Natural killer cell treated with Interleukin-12 subunit alpha and Interleukin-12 subunit beta and Interleukin-15 and Interleukin-18, amount 100 ng/mL, for 72 hours (primary cell): ENCODE data around the gene HLA-DQA2. TPM values are rescaled to one million over a fixed set of nuclear protein-coding genes. Genes with fewer than 3 reads are reported as not detected.
"Not testable (repeated sequence)": the region's sequence is repeated elsewhere in the genome, so short reads cannot be mapped to it uniquely, and the experiment has no call there.

Experiments
- ATAC-seq, 2 donors: fragments of 150-1000 bp; cut with Tn5 transposase in 1 of 2; sonication (Bioruptor Pico), chemical (Tn5 transposase) in 1 of 2; 2 replicates each; pipeline ENCODE4 v1.10.0; 2021
- DNase-seq: peaks from one replicate; pipeline ENCODE4 v3.0.0; 2022; ENCODE audit warnings: low spot score
- H3K27ac Mint-ChIP-seq, 2 donors: 1 replicate in 1 of 2; 2 replicates in 1 of 2; pipeline ENCODE4 v1.8.0; 2022; ENCODE audit warnings: mixed read lengths in 2 of 2, mild to moderate bottlenecking in 1 of 2, moderate library complexity in 1 of 2
- H3K27me3 Mint-ChIP-seq, 2 donors: 1 replicate in 1 of 2; 2 replicates in 1 of 2; pipeline ENCODE4 v1.8.0; 2022; ENCODE audit warnings: mixed read lengths in 2 of 2
- H3K36me3 Mint-ChIP-seq: one replicate; pipeline ENCODE4 v1.8.0; 2022; ENCODE audit warnings: mixed read lengths
- H3K4me1 Mint-ChIP-seq, 2 donors: 1 replicate in 1 of 2; 2 replicates in 1 of 2; pipeline ENCODE4 v1.8.0; 2022; ENCODE audit warnings: low read depth in 2 of 2, mixed read lengths in 2 of 2, mild to moderate bottlenecking in 1 of 2
- H3K4me3 Mint-ChIP-seq: one replicate; pipeline ENCODE4 v1.8.0; 2022; ENCODE audit warnings: mixed read lengths
- H3K9me3 Mint-ChIP-seq: 2 replicates; pipeline ENCODE4 v1.8.0; 2022; ENCODE audit warnings: mixed read lengths
- total RNA-seq, 2 donors: library from RNA; stranded (reverse); gene quantifications; one replicate each; pipeline ENCODE4 v1.2.3, GENCODE V29; 2022

HLA-DQA2 gene
- 10 to 100 TPM in 1 of 2 donors, 1 to 10 TPM in 1; 1.2 to 10.9 TPM for total RNA-seq

GRCh38 chr6:32741031-32741960, at the start of gene HLA-DQA2:
TSS of gene HLA-DQA2 (plus strand) at chr6:32741391. CDS start at chr6:32741444, 53 bp downstream.
- Mint-ChIP-seq H3K36me3 (no peaks in the 10 kb centered on the region), H3K27me3 (peaks cover 10 to 22% of the 10 kb centered on the region in 2 donors), H3K4me1 (peaks cover 13 to 14% of the 10 kb centered on the region in 2 donors), H3K27ac (no peak within 1 kb of the TSS), H3K4me3 (no peak within 1 kb of the TSS), H3K9me3 (no peaks in the 10 kb centered on the region)
- DNase-seq (no peak), ATAC-seq (no peak)

GRCh38 chr6:32692019-32692418, 49.2 kb upstream of the HLA-DQA2 start:
- H3K27me3 Mint-ChIP-seq: peaks cover 0 to 29% of the 10 kb centered on the region in 2 donors
- no peak overlapping the region for H3K4me3 Mint-ChIP-seq
- peaks cover 16% of the 10 kb centered on the region for H3K36me3 Mint-ChIP-seq
- DNase-seq: peak; percentile 67
- no peaks in the 10 kb centered on the region for H3K9me3 Mint-ChIP-seq
- H3K27ac Mint-ChIP-seq: no peak overlapping the region
- peaks cover 5 to 20% of the 10 kb centered on the region in 2 donors for H3K4me1 Mint-ChIP-seq
- ATAC-seq: no peak

- DNase-seq (no peak), ATAC-seq (no peak)
- Mint-ChIP-seq H3K4me3 (no peak overlapping the region), H3K27ac (no peak overlapping the region), H3K36me3 (peaks cover 16% of the 10 kb centered on the region), H3K4me1 (no peaks in the 10 kb centered on the region), H3K9me3 (no peaks in the 10 kb centered on the region), H3K27me3 (peaks cover 22 to 49% of the 10 kb centered on the region in 2 donors)
These were observed 44.2 kb upstream of the HLA-DQA2 start for GRCh38 chr6:32697031-32697430.

GRCh38 chr6:32700391-32701040, 40.7 kb upstream of the HLA-DQA2 start:
- Mint-ChIP-seq H3K9me3 (no peaks in the 10 kb centered on the region), H3K27me3 (peaks cover 32 to 40% of the 10 kb centered on the region in 2 donors), H3K4me3 (no peak overlapping the region), H3K4me1 (peaks cover 0 to 5% of the 10 kb centered on the region in 2 donors), H3K27ac (no peak overlapping the region), H3K36me3 (no peaks in the 10 kb centered on the region)
- peak in 1 of 2 donors; percentile 61 for ATAC-seq
- DNase-seq: no peak

GRCh38 chr6:32703347-32703746, 37.8 kb upstream of the HLA-DQA2 start:
- Mint-ChIP-seq H3K4me1 (peaks cover 0 to 5% of the 10 kb centered on the region in 2 donors), H3K9me3 (no peaks in the 10 kb centered on the region), H3K27ac (no peak overlapping the region), H3K36me3 (no peaks in the 10 kb centered on the region), H3K4me3 (no peak overlapping the region), H3K27me3 (peaks cover 26 to 40% of the 10 kb centered on the region in 2 donors)
- no peak for DNase-seq
- no peak for ATAC-seq

- H3K4me3 Mint-ChIP-seq, DNase-seq, H3K36me3 Mint-ChIP-seq, H3K27ac Mint-ChIP-seq, H3K9me3 Mint-ChIP-seq, H3K4me1 Mint-ChIP-seq, ATAC-seq: not testable (repeated sequence)
- H3K27me3 Mint-ChIP-seq: peaks cover 19 to 34% of the 10 kb centered on the region in 2 donors
These were observed 36.0 kb upstream of the HLA-DQA2 start for GRCh38 chr6:32705164-32705563.

GRCh38 chr6:32709625-32710024, 31.6 kb upstream of the HLA-DQA2 start:
- DNase-seq (no peak), ATAC-seq (no peak)
- Mint-ChIP-seq H3K4me3 (no peak overlapping the region), H3K27ac (no peak overlapping the region), H3K9me3 (no peaks in the 10 kb centered on the region), H3K4me1 (peaks cover 0 to 5% of the 10 kb centered on the region in 2 donors), H3K27me3 (peaks cover 0 to 4% of the 10 kb centered on the region in 2 donors), H3K36me3 (no peaks in the 10 kb centered on the region)

GRCh38 chr6:32713241-32713640, 27.9 kb upstream of the HLA-DQA2 start:
- H3K36me3 Mint-ChIP-seq: no peaks in the 10 kb centered on the region
- ATAC-seq: no peak
- H3K9me3 Mint-ChIP-seq: no peaks in the 10 kb centered on the region
- H3K27ac Mint-ChIP-seq: no peak overlapping the region
- no peak for DNase-seq
- no peaks in the 10 kb centered on the region for H3K4me1 Mint-ChIP-seq
- peaks cover 0 to 7% of the 10 kb centered on the region in 2 donors for H3K27me3 Mint-ChIP-seq
- no peak overlapping the region for H3K4me3 Mint-ChIP-seq

GRCh38 chr6:32716396-32716795, 24.8 kb upstream of the HLA-DQA2 start:
- H3K36me3 Mint-ChIP-seq: no peaks in the 10 kb centered on the region
- H3K27ac Mint-ChIP-seq: no peak overlapping the region
- no peak for ATAC-seq
- H3K4me1 Mint-ChIP-seq: no peaks in the 10 kb centered on the region
- H3K4me3 Mint-ChIP-seq: no peak overlapping the region
- no peaks in the 10 kb centered on the region for H3K9me3 Mint-ChIP-seq
- DNase-seq: no peak
- peaks cover 19 to 24% of the 10 kb centered on the region in 2 donors for H3K27me3 Mint-ChIP-seq

GRCh38 chr6:32718879-32719278, 22.3 kb upstream of the HLA-DQA2 start:
- no peaks in the 10 kb centered on the region for H3K36me3 Mint-ChIP-seq
- DNase-seq (no peak), ATAC-seq (no peak)
- H3K4me1 Mint-ChIP-seq: no peaks in the 10 kb centered on the region
- no peak overlapping the region for H3K27ac Mint-ChIP-seq
- peaks cover 29 to 30% of the 10 kb centered on the region in 2 donors for H3K27me3 Mint-ChIP-seq
- H3K9me3 Mint-ChIP-seq: no peaks in the 10 kb centered on the region
- no peak overlapping the region for H3K4me3 Mint-ChIP-seq

- Mint-ChIP-seq H3K4me3 (no peak overlapping the region), H3K9me3 (no peaks in the 10 kb centered on the region), H3K4me1 (no peaks in the 10 kb centered on the region), H3K36me3 (no peaks in the 10 kb centered on the region), H3K27me3 (peaks cover 20 to 23% of the 10 kb centered on the region in 2 donors), H3K27ac (no peak overlapping the region)
- ATAC-seq: no peak
- DNase-seq: no peak
These were observed 3.1 kb upstream of the HLA-DQA2 start for GRCh38 chr6:32738126-32738525.

- H3K9me3 Mint-ChIP-seq: no peaks in the 10 kb centered on the region
- DNase-seq (no peak), ATAC-seq (no peak)
- H3K27me3 Mint-ChIP-seq: peaks cover 10 to 22% of the 10 kb centered on the region in 2 donors
- no peak overlapping the region for H3K4me3 Mint-ChIP-seq
- H3K36me3 Mint-ChIP-seq: no peaks in the 10 kb centered on the region
- H3K27ac Mint-ChIP-seq: no peak overlapping the region
- H3K4me1 Mint-ChIP-seq: peaks cover 13 to 14% of the 10 kb centered on the region in 2 donors
These were observed 1.2 kb downstream of the HLA-DQA2 start for GRCh38 chr6:32742374-32742773.

GRCh38 chr6:32744776-32745175, 3.6 kb downstream of the HLA-DQA2 start:
- no peak for ATAC-seq
- Mint-ChIP-seq H3K9me3 (no peaks in the 10 kb centered on the region), H3K27ac (no peak overlapping the region), H3K4me1 (peaks cover 13 to 14% of the 10 kb centered on the region in 2 donors), H3K36me3 (no peaks in the 10 kb centered on the region), H3K27me3 (peaks cover 10 to 18% of the 10 kb centered on the region in 2 donors), H3K4me3 (no peak overlapping the region)
- DNase-seq: no peak

- Mint-ChIP-seq H3K4me1 (peaks cover 13 to 14% of the 10 kb centered on the region in 2 donors), H3K27me3 (peaks cover 10 to 18% of the 10 kb centered on the region in 2 donors)
- H3K36me3 Mint-ChIP-seq, H3K9me3 Mint-ChIP-seq, DNase-seq, H3K27ac Mint-ChIP-seq, H3K4me3 Mint-ChIP-seq: not testable (repeated sequence)
- peak; percentile 46 to 56 for ATAC-seq
These were observed 4.5 kb downstream of the HLA-DQA2 start for GRCh38 chr6:32745649-32746048.
